ENCODE measurements around the gene ZSCAN5C.
"Not testable (repeated sequence)": the region's sequence is repeated elsewhere in the genome, so short reads cannot be mapped to it uniquely, and the experiment has no call there.

The ZSCAN5C gene, protein sequence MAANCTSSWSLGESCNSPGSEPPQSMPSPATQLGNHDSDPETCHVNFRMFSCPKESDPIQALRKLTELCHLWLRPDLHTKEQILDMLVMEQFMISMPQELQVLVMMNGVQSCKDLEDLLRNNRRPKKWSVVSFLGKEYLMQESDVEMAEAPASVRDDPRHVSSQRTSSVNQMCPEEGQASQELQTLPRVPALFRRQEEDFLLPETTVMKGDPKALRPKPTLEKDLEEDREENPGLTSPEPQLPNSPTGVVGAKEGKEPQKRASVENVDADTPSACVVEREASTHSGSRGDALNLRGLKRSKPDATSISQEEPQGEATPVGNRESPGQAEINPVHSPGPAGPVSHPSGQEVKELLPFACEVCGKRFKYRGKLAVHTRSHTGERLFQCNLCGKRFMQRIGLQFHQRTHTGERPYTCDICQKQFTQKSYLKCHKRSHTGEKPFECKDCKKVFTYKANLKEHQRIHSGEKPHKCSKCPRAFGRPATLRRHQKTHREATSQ

GRCh38 chr19:56201973-56202372 is at the start of gene ZSCAN5C:
ZSCAN5C (plus strand) TSS chr19:56202273; CDS start chr19:56205914, 3,641 bp downstream.
- no peak for DNase-seq (ENCODE audit: low read depth in 1 of 2, low spot score in 1 of 2)

- DNase-seq (ENCODE audit: low read depth in 1 of 2, low spot score in 1 of 2): no peak
Observed at GRCh38 chr19:56152644-56153043, 49.4 kb upstream of the ZSCAN5C start.

- DNase-seq (ENCODE audit: low read depth in 1 of 2, low spot score in 1 of 2): no peak
Observed at GRCh38 chr19:56153507-56153906, 48.6 kb upstream of the ZSCAN5C start.

DNA sequence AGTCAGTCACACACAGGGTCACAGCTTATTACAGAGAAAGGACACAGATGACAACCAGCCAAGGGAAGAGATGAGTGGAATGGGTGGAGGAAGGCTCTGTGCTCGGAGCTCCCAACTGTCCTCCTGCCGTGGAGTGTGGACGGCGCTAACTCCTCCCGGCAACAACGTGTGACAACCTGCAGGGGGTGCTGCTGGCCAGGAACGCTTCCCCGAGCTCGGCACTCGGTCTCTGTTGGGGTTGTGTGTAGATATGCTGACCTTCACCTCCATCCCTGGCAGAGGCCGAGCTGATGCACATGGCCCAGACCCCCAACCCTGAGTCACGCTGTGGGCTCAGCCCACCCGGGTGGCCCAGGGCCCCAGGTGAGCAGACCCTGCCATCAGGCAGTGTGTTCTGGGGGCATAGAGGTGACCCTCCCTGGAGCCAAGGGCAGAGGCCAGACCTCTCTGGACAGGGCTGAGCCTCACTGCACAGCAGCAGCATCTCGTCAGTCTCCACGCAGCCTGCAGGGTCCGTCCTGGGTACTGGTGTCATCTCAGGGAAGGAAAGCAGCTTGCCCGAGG is 46.9 kb upstream of the ZSCAN5C start:
- DNase-seq (ENCODE audit: low read depth in 1 of 2, low spot score in 1 of 2): no peak

GRCh38 chr19:56156768-56157167 is 45.3 kb upstream of the ZSCAN5C start:
- no peak for DNase-seq (ENCODE audit: low read depth in 1 of 2, low spot score in 1 of 2)

DNA sequence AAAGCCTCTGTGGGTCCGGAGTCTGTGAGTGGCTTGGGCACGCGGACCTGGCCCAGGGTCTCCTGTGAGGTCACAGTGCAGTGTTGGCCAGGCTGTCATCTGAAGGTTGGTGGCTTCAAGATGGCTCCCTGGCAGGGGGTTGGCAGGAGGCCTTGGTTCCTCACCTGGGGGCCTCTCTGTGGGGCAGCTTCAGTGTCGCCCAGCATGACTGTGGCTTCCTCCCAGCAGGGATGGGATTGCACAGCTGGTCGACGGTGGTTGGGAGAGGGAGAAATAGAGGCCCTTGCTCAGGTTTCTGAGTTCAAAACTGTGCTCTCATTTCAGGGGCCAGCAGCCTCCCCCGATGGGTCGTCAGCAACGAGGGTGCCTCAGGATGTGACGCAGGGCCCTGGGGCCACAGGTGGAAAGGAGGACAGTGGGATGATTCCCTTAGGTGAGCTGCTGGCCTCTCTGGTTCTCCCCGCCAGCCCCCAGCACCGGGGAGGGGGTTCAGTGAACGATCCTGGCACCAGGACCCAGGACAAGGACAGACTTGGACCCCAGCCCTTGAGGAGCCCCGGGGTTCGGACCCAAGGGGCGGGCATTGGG is 43.8 kb upstream of the ZSCAN5C start:
- no peak for DNase-seq (ENCODE audit: low read depth in 1 of 2, low spot score in 1 of 2)

DNA sequence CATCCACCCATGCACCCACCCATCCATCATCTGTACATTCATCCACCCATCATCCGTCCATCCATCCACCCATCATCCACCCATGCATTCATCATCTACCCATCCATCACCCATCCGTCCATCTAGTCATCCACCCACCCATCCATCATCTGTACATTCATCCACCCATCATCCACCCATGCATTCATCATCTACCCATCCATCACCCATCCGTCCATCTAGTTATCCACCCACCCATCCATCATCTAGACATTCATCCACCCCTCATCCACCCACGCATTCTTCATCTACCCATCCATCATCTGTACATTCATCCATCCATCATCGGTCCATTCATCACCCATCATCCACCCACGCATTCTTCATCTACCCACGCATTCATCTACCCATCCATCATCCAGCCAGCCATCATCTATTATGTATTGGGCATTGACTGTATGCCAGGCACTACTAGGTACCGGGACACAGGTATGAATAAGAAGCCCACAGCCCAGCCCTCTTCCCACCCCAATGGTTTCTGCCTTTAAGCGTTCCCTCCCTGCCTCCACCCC is 43.0 kb upstream of the ZSCAN5C start:
- DNase-seq (ENCODE audit: low read depth in 1 of 2, low spot score in 1 of 2): no peak

DNA sequence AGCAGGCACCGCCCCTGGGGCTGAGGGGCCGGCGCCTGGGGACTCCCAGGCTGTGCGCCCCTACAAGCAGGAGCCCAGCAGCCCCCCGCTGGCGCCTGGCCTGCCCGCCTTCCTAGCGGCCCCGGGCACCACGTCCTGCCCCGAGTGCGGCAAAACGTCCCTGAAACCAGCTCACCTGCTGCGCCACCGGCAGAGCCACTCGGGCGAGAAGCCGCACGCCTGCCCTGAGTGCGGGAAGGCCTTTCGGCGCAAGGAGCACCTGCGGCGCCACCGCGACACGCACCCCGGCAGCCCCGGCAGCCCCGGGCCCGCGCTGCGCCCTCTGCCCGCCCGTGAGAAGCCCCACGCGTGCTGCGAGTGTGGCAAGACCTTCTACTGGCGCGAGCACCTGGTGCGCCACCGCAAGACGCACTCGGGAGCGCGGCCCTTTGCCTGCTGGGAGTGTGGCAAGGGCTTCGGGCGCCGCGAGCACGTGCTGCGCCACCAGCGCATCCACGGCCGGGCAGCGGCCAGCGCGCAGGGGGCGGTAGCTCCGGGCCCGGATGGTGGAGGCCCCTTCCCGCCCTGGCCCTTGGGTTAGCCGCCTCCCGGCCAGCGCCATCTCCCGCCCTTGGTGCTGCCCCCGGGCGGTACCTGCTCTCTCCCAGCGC is 42.3 kb upstream of the ZSCAN5C start:
- DNase-seq (ENCODE audit: low read depth in 1 of 2, low spot score in 1 of 2): no peak

DNA sequence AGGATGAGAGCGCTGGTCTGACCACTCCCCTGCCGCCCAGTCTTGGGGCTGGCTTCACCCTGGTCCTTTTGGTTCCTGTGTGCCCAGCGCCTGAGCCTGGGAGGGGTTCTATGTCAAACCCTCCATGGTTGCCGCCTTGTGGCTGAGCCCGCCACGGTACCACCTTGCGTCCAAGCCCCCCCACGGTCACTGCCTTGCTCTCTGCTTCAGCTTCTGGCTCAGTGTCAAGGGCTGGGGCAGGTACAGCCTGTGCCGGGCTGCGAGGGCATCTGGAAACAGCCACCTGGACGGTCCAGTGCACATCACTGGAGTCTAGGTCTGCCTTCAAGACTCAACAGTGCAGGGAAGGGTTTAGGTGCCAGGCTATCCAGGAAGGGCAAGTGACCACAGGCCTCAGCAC is 40.5 kb upstream of the ZSCAN5C start:
- no peak for DNase-seq (ENCODE audit: low read depth in 1 of 2, low spot score in 1 of 2)

- DNase-seq (ENCODE audit: low read depth in 1 of 2, low spot score in 1 of 2): no peak
Observed at GRCh38 chr19:56162258-56162657, 39.8 kb upstream of the ZSCAN5C start.

DNA sequence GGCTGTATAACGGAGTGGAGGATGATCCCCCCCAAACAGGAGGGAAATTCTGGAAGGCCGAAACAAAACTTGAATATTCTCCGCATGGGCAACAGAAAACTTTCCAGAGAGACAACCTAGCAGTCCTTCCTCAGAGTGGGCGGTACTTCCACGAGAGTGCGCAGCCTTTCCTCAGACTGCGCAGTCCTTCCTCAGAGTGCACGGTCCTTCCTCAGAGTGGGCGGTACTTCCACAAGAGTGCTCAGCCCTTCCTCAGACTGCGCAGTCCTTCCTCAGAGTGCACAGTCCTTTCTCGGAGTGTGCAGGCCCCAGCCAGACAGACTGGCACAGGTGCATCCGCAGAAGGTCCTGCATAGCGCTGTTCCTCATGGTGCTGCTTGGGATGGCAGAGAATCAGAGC is 39.0 kb upstream of the ZSCAN5C start:
- DNase-seq (ENCODE audit: low read depth in 1 of 2, low spot score in 1 of 2): no peak

DNA sequence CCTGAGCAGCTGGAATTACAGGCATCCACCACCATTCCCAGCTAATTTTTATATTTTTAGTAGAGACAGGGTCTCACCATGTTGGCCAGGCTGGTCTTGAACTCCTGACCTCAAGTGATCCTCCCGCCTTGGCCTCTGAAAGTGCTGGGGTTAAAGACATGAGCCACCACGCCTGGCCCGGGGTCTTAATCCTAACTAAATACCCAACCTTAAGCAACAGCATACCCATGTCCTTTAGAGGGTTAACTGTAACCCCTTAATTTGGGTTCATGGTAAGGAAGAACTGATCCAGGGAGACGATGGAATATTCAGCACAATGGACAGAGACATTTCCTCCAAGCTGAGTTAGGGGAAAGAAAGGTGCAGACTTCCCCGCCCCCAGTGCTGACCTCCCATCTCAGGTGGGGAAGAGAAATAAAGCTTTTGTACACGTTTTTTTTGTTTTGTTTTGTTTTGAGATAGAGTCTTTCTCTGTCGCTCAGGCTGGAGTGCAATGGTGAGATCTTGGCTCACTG is 35.0 kb upstream of the ZSCAN5C start:
- DNase-seq (ENCODE audit: low read depth in 1 of 2, low spot score in 1 of 2): no peak

GRCh38 chr19:56170261-56170660 is 31.8 kb upstream of the ZSCAN5C start:
- DNase-seq (ENCODE audit: low read depth in 1 of 2, low spot score in 1 of 2): no peak

GRCh38 chr19:56174086-56174485 is 28.0 kb upstream of the ZSCAN5C start:
- DNase-seq (ENCODE audit: low read depth in 1 of 2, low spot score in 1 of 2): no peak

DNA sequence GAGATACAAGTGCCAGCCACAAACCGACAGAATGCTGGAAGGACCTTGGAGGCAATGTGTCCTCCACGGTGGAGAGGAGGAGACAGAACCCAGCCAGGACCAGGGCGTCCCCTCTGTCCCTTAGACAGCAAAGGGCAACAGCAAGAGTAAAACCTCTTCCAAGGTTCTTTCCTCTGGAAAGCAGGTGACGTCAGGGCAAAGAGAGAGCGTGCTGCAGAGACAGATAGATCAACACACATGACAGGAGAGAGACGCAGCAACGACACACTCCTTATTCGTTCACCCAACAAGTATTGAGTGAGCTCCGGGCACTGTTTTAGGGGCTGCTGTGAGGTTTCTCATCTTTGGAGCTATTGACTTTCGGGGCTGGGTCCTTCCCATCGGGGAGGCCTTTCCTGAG is 27.5 kb upstream of the ZSCAN5C start:
- no peak for DNase-seq (ENCODE audit: low read depth in 1 of 2, low spot score in 1 of 2)

DNA sequence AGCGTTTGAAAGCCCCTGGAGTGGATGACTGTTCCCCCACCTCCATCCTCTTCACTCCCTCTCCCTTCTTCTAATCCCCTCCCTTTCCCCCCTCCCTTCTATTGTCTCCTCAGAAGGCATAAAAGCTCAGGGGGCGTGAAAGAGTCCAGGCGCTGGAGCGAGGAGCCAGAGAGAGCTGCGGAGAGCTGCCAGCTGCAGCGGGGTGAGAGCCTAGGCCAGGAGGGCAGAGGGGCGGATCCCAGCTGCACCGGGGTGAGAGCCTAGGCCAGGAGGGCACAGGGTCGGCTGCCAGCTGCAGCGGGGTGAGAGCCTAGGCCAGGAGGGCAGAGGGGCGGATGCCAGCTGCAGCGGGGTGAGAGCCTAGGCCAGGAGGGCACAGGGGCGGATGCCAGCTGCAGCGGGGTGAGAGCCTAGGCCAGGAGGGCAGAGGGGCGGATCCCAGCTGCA is 26.2 kb upstream of the ZSCAN5C start, which contains the start of gene GALP:
Gene GALP, plus strand, starts transcription at position 148 of the 447 bp plus-strand sequence. CDS start 1,101 bp downstream, outside the sequence.
- not testable (repeated sequence) for DNase-seq (ENCODE audit: low read depth in 1 of 2, low spot score in 1 of 2)

GRCh38 chr19:56176310-56176709 is 25.8 kb upstream of the ZSCAN5C start:
- not testable (repeated sequence) for DNase-seq (ENCODE audit: low read depth in 1 of 2, low spot score in 1 of 2)

DNA sequence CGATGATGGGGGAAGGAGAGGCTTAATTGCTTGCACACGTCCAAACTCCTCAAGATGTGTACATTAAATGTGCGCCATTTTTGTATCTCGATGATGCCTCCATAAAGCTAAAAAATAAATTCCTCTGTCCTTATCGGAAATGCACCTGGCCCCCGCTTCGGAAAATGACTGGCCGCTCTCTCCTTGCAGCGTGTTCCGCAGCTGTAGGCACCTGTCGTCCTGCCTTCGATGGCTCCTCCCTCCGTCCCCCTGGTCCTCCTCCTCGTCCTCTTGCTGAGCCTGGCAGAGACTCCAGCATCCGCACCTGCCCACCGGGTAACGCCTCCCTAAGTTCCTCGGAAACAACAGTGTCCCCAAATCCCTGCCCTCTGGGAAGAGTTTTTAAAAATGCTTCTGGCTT is 25.2 kb upstream of the ZSCAN5C start:
- DNase-seq (ENCODE audit: low read depth in 1 of 2, low spot score in 1 of 2): no peak

DNA sequence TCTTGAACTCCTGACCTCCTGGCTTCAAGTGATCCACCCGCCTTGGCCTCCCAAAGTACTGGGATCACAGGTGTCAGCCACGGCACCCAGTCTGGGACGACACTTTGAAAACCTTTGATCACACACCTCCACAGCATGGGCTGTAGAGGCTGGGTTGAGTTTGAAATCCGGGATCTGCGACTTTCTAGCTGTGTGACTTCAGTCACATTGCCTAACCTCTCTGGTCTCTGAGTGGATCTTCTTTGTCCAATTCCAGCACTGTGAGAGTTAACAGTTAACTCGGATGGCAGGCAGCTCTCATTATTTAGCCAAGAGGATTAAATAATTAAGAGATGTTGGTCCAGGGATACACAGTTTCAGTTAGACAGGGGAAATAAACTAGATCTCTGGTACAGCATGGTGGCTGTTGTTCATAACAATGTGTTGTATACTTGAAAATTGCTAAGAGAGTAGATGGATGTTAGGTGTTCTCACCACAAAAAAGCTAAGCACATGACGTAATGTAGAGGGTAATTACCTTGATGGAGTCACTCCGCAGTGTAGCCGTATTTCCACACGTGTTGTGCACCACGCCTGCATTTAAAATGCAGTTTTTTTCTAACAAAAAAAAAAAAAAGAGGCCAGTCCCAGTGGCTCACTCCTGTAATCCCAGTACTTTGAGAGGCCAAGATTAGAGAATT is 24.4 kb upstream of the ZSCAN5C start:
- no peak for DNase-seq (ENCODE audit: low read depth in 1 of 2, low spot score in 1 of 2)

GRCh38 chr19:56189785-56190184 is 12.3 kb upstream of the ZSCAN5C start:
- no peak for DNase-seq (ENCODE audit: low read depth in 1 of 2, low spot score in 1 of 2)
